CD4-positive, alpha-beta T cell treated with Interleukin-12 subunit alpha and Interleukin-12 subunit beta, for 1 hour (primary cell): ENCODE data around the gene TCP11L1.
A peak's percentile ranks its signal among the peaks of the same experiment; 100 is the strongest.
"Not testable (repeated sequence)": the region's sequence is repeated elsewhere in the genome, so short reads cannot be mapped to it uniquely, and the experiment has no call there.

ENCODE experiments used
- DNase-seq: peaks from one replicate; pipeline ENCODE4 v3.0.0-alpha.2; 2020

TCP11L1 gene

GRCh38 chr11:33039274-33040032, at the start of gene TCP11L1:
Gene TCP11L1, plus strand, starts transcription at chr11:33039572. Its CDS starts 4,202 bp downstream, at chr11:33043774.
- peak; percentile 82 for DNase-seq

DNA sequence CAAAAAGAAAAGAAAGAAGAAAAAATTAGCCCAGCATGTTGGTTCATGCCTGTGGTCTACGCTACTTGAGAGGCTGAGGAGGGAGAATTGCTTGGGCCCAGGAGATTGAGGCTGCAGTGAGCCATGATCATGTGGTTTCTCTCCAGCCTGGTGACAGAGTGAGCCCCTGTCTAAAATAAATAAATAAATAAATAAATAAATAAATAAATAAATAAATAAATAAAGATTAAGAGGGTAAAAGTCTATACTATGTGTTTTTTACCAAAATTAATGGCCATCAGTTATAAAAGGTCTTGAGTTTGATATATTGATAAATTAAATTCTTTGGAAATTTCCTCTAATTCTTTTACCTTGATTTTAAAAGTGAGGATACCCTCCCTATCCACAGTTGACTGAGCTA, 48.9 kb upstream of the TCP11L1 start:
- no peak for DNase-seq

- DNase-seq = no peak
Measured at GRCh38 chr11:32991427-32991826, 47.9 kb upstream of the TCP11L1 start.

- DNase-seq = no peak
Measured at GRCh38 chr11:32991898-32992297, 47.5 kb upstream of the TCP11L1 start.

DNA sequence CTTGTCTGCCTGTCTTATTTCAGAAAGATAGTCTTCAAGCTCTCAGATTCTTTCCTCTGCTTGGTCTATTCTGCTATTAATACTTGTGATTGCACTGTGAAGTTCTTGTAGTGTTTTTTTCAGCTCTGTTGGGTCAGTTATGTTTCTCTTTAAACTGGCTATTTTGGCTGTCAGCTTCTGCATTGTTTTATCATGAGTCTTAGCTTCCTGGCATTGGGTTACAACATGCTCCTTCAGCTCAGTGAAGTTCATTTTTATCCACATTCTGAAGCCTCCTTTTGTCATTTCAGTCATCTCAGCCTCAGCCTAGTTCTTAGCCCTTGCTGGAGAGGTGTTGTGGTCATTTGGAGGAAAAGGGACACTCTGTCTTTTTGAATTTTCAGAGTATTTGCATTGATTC, 39.2 kb upstream of the TCP11L1 start:
- DNase-seq = no peak

- no peak for DNase-seq
Measured at GRCh38 chr11:33001281-33001680, 38.1 kb upstream of the TCP11L1 start.

DNA sequence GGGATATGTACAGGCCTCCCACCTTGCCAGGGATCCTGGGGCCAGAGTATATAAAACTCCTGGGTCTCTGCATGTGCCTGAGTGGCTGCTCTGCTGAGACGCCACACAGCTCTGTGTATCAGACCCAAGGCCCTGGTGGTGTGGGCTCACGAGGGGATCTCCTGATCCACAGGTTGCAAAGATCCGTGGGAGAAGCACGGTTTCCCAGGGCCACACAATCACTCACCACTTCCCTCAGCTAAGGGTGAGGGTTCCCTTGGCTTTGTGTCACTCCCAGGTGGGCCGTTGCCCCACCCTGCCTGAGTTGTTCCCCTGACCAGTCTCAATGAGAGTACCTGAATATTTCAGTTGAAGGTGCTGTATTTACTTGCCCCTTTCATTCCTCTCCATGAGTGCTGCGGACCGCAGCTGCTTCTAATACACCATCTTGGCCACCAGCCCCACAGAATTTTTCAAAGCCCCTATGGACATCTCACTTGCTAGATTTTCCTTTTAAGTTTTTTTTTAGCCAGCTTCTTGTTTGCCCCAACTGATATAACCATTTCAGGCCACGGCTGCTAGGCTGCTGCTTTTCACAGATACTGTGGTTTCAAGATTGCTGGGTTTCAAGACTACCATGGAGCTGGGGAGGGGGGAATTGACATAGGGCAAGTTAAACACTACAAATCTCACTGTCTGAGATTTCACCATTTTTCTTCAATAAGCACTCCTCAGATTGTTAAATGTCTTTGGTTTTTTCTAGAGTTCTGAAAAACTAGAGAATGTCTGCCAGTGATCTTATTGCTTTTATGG, 37.4 kb upstream of the TCP11L1 start:
- no peak for DNase-seq

DNA sequence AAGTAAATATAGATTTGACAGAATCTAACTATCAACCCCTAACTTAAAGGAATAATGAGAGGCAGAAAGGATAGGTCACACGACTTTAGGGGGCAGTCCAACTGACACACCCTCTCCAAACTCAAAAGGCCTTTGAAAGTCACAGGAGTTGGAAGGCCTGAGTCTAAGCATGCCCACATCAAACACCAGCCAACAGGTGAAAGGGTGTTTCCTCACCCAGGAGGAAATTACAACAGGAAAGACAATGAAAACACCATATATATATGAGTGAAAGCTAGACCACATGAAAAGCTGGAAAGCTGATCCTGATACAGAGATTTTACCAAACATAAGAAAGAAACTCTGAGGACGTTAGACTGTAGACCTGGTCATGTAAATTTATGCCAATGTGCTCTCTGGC, 34.2 kb upstream of the TCP11L1 start:
- peak; percentile 43 for DNase-seq

DNA sequence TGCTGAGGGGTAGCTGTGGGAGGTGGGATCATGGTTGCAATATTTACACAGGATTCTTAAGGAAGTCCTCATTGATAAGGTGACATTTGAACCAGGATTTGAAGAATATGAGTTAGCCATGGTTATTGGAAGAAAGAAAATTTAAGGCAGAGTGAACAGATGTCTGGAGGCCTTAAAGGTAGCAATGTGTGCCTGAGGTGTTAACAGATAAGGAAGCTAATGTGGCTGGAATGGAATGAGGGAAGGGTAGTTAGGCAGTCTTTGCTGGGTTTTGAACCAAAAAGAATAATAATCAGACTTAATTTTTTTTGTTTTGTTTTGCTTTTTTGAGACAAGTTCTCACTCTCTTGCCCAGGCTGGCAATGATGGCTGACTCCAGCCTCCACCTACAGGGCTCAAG, 33.4 kb upstream of the TCP11L1 start:
- DNase-seq = no peak

- no peak for DNase-seq
Measured at GRCh38 chr11:33013755-33014154, 25.6 kb upstream of the TCP11L1 start.

DNA sequence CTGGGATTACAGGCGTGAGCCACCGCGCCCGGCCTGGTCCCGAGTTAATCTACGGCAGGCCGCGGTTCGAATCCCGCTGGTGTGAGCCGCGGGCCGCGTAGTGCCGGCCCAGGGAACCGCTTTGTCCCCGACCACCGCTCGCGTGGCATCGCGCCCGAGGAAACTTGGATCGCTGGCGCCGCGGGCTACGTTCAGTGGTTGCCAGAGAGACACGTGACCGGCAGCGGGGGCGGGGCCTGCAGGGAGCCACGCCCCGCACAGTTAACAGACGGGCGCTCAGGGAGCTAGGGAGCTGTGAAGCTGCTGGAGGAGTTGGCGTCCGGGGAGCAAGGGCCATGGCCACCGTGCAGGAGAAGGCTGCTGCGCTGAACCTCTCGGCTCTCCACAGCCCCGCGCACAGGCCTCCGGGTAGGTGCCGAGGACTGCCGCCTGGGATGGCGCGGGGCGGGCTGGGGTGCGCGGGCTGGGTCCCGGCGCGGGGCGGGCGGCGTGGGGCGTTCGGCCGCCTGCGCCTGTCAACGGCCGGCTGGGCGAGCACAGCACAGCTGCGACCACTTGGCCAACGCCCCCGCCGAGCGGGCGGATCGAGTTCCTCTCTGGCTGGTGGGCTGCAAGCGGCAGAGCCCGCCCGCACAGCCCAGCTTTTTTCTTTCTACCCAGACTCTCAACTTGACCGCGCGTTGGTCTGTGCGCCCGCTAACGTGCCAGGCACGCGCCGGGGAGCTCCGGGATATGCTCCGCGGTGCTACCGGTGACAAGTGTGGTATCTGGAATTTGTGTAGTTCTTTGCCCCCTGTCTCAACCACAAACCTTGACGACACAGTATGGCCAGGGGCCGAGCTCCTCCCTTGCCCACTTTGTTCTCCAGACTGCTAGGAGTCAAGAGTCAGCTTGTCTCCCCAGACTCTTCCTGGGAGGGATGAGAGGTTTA, 23.5 kb upstream of the TCP11L1 start, which contains the start of gene DEPDC7:
Gene DEPDC7 (plus strand): TSS at position 258 of the 931 bp plus-strand sequence. CDS start 78 bp downstream, at position 336.
- peak; percentile 78 for DNase-seq

DNA sequence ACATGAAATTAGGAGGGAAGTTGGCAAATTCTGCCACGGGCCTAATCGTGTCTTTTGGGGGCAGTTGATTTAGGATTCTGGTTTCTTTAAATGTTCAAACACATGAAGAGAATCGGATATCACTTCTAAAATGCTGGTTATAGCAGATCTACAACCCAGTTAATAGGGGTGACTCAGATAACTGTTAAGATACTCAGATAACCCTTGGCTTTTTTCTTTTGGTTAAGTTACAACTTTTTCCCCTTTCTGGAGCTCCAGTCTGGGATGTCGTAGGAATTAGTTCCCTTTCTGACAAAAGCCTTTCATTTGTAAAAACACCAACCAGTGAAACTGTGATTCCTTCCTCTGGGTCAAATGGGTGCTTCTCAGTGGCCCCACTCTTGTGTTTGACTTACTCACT, 22.7 kb upstream of the TCP11L1 start:
- DNase-seq = no peak

GRCh38 chr11:33017478-33017877, 21.9 kb upstream of the TCP11L1 start:
- DNase-seq = no peak

DNA sequence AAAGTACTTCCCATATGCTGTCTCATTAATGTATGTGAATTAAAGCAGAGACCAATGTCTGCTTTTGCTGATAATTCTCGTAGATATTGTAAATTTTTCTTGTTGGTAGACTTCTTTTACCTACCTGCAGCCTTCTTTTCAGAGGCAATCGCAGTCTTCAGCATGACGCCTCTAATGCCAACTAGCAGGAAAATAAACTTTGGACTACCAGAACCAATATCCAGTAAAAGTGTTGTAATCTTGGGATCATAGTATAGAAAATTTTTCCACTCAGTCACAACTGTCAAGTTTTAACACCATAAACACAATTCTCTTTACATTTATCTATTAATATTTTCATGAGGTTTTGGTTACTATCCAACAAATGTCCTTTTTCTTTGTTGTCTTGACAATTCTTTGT, 21.4 kb upstream of the TCP11L1 start:
- DNase-seq = no peak

- no peak for DNase-seq
Measured at GRCh38 chr11:33018840-33019239, 20.5 kb upstream of the TCP11L1 start.

- DNase-seq = no peak
Measured at GRCh38 chr11:33021501-33021900, 17.9 kb upstream of the TCP11L1 start.

GRCh38 chr11:33021937-33022336, 17.4 kb upstream of the TCP11L1 start:
- DNase-seq = no peak

DNA sequence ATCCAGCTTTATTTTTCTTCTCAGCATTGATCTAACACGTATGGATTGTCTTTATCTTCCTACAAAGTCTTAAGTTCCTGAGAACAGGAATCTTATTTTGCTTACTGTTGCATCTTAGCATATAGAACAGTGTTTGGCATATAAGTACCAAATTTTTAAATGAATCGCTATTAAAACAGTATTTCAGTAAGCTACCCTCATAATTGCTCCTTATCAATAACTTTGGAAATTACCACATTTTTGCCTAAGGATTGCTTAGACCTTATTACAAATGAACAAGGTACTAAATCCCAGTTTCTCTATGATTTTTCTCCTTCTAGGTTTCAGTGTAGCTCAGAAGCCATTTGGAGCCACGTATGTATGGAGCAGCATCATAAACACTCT, 14.0 kb upstream of the TCP11L1 start:
- DNase-seq = no peak

GRCh38 chr11:33027233-33027632, 12.1 kb upstream of the TCP11L1 start:
- DNase-seq = no peak

GRCh38 chr11:33027846-33028536, 11.4 kb upstream of the TCP11L1 start:
- DNase-seq = no peak

- DNase-seq = no peak
Measured at GRCh38 chr11:33028537-33028914, 10.8 kb upstream of the TCP11L1 start.

DNA sequence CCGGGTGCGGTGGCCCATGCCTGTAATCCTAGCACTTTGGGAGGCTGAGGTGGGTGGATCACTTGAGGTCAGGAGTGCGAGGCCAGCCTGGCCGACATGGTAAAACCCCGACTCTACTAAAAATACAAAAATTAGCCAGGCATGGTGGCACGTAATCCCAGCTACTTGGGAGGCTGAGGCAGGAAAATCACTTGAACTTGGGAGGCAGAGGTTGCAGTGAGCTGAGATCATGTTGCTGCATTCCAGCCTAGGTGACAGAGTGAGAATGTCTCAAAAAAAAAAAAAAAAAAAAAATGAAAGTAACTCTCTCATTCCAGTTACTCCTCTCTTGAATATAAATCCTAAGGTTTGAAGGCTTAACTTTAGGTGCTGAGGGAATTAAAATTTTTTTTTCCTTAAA, 10.2 kb upstream of the TCP11L1 start:
- DNase-seq = not testable (repeated sequence)

GRCh38 chr11:33033493-33033892, 5.9 kb upstream of the TCP11L1 start:
- no peak for DNase-seq
